H1 (cell line): ENCODE measurements around the gene TEDC1. TPM values are rescaled to one million over a fixed set of nuclear protein-coding genes. Genes with fewer than 3 reads are reported as not detected.

Experiments used
- CTCF ChIA-PET: fragments of 300-600 bp; sonication (Branson Sonifier 250); formaldehyde crosslinking; loops from one replicate; lab custom pipeline; 2021; ENCODE audit not compliant: partially characterized antibody; lab: Charles Lee
- POLR2A ChIA-PET: fragments of 300-600 bp; sonication (Branson Sonifier 250); formaldehyde crosslinking; loops from one replicate; lab custom pipeline; 2021; ENCODE audit warnings: inconsistent platforms; ENCODE audit not compliant: partially characterized antibody; lab: Charles Lee
- DNase-seq, 2 experiments: peaks; one replicate each; pipeline versions ENCODE4 v3.0.0 to v3.0.0-alpha.2; 2010 to 2022; ENCODE audit warnings: low spot score in 2 of 2, low read depth in 1 of 2, mixed read lengths in 1 of 2
- FAIRE-seq: peaks from 2 replicates; lab custom pipeline; 2011; peaks lifted over from hg19 to GRCh38; lab: Jason Lieb, UNC
- H2AFZ ChIP-seq: 2 replicates; pipeline ENCODE4 v1.8.1; 2012; ENCODE audit warnings: low read length, inconsistent platforms
- H2AK5ac ChIP-seq: 2 replicates; pipeline ENCODE4 v1.6.1; 2013; ENCODE audit warnings: low read depth, low read length
- H2BK120ac ChIP-seq: replicated peaks from 2 replicates; pipeline ENCODE3; 2013; ENCODE audit warnings: low read depth, low read length, inconsistent platforms
- H2BK12ac ChIP-seq: 2 replicates; pipeline ENCODE4 v1.6.1; 2013; ENCODE audit warnings: low read depth, low read length
- H2BK15ac ChIP-seq: 2 replicates; pipeline ENCODE4 v1.6.1; 2013; ENCODE audit warnings: low read length
- H2BK20ac ChIP-seq: 2 replicates; pipeline ENCODE4 v1.6.1; 2013; ENCODE audit warnings: low read length
- H2BK5ac ChIP-seq: 2 replicates; pipeline ENCODE4 v1.6.1; 2013; ENCODE audit warnings: low read depth, low read length
- H3K14ac ChIP-seq: 2 replicates; pipeline ENCODE4 v1.6.1; 2013; ENCODE audit warnings: inconsistent platforms; ENCODE audit not compliant: insufficient read length
- H3K18ac ChIP-seq: 2 replicates; pipeline ENCODE4 v1.6.1; 2013; ENCODE audit warnings: low read length; ENCODE audit errors: extremely low read depth
- H3K23ac ChIP-seq: 2 replicates; pipeline ENCODE4 v1.6.1; 2013; ENCODE audit warnings: inconsistent platforms; ENCODE audit not compliant: insufficient read length
- H3K23me2 ChIP-seq: 2 replicates; pipeline ENCODE4 v1.6.1; 2013; ENCODE audit warnings: low read depth, low read length
- H3K27ac ChIP-seq: 2 replicates; pipeline ENCODE4 v1.6.1; 2011; ENCODE audit warnings: low read depth, low read length, inconsistent platforms
- H3K27me3 ChIP-seq, 4 experiments: replicated peaks in 1 of 4; 1 replicate in 1 of 4; 2 replicates in 3 of 4; pipeline versions ENCODE4 v1.6.1 to v1.8.1; 2011 to 2013; ENCODE audit warnings: low read length in 3 of 4, mild to moderate bottlenecking in 3 of 4, inconsistent platforms in 2 of 4, mixed read lengths in 2 of 4, moderate library complexity in 1 of 4; ENCODE audit not compliant: control insufficient read depth in 3 of 4, insufficient read depth in 3 of 4; ENCODE audit errors: extremely low read depth in 1 of 4
- H3K36me3 ChIP-seq, 4 experiments: 2 replicates each; pipeline versions ENCODE4 v1.6.1 to v1.8.1; 2011 to 2013; ENCODE audit warnings: mild to moderate bottlenecking in 4 of 4, low read length in 3 of 4, moderate library complexity in 2 of 4, control low read depth in 1 of 4, inconsistent platforms in 1 of 4; ENCODE audit not compliant: insufficient read depth in 4 of 4, control insufficient read depth in 2 of 4
- H3K4ac ChIP-seq: replicated peaks from 2 replicates; pipeline ENCODE3; 2013; ENCODE audit warnings: low read length, low read depth, mixed read lengths, inconsistent platforms; ENCODE audit not compliant: insufficient read length
- H3K4me1 ChIP-seq, 4 experiments: replicated peaks in 1 of 4; 1 replicate in 1 of 4; 2 replicates in 3 of 4; pipeline versions ENCODE4 v1.6.1 to v1.8.1; 2011 to 2013; ENCODE audit warnings: low read length in 3 of 4, inconsistent platforms in 2 of 4, mixed read lengths in 1 of 4; ENCODE audit not compliant: insufficient read depth in 4 of 4, control insufficient read depth in 3 of 4
- H3K4me2 ChIP-seq, 2 experiments: 2 replicates each; pipeline versions ENCODE4 v1.6.1 to v1.8.1; 2011 to 2013; ENCODE audit warnings: low read depth in 2 of 2, low read length in 2 of 2, control low read depth in 1 of 2, inconsistent platforms in 1 of 2, mild to moderate bottlenecking in 1 of 2; ENCODE audit not compliant: insufficient read depth in 1 of 2
- H3K4me3 ChIP-seq, 4 experiments: fragments of 200-600, 300-600 bp in 1 of 4; sonication (generic), shearing (Covaris generic), sonication (Bioruptor Twin) in 1 of 4; 2 replicates each; pipeline versions ENCODE4 v1.5.1 to v1.8.1; 2011 to 2016; ENCODE audit warnings: low read length in 4 of 4, low read depth in 3 of 4, control low read depth in 2 of 4, inconsistent platforms in 2 of 4, mild to moderate bottlenecking in 2 of 4, mixed read lengths in 1 of 4, moderate library complexity in 1 of 4; ENCODE audit not compliant: insufficient read depth in 2 of 4; ENCODE audit errors: extremely low read depth in 1 of 4
- H3K56ac ChIP-seq: replicated peaks from 2 replicates; pipeline ENCODE3; 2013; ENCODE audit warnings: low read depth, mild to moderate bottlenecking, mixed read lengths, low read length, inconsistent platforms; ENCODE audit not compliant: insufficient read length
- H3K79me1 ChIP-seq: 2 replicates; pipeline ENCODE4 v1.6.1; 2013; ENCODE audit warnings: low read depth, low read length, control low read depth
- H3K79me2 ChIP-seq, 2 experiments: 2 replicates each; pipeline versions ENCODE4 v1.6.1 to v1.8.1; 2012 to 2013; ENCODE audit warnings: low read length in 2 of 2, mild to moderate bottlenecking in 2 of 2, inconsistent platforms in 1 of 2; ENCODE audit not compliant: insufficient read depth in 2 of 2, control insufficient read depth in 1 of 2
- H3K9ac ChIP-seq, 4 experiments: replicated peaks in 1 of 4; 1 replicate in 1 of 4; 2 replicates in 3 of 4; pipeline versions ENCODE4 v1.6.1 to v1.8.1; 2011 to 2013; ENCODE audit warnings: low read depth in 3 of 4, low read length in 3 of 4, control low read depth in 2 of 4, mild to moderate bottlenecking in 2 of 4, moderate library complexity in 2 of 4, inconsistent platforms in 1 of 4; ENCODE audit errors: extremely low read depth in 1 of 4
- H3K9me3 ChIP-seq, 2 experiments: 2 replicates each; pipeline versions ENCODE4 v1.6.1 to v1.8.1; 2012 to 2013; ENCODE audit warnings: mild to moderate bottlenecking in 2 of 2, moderate library complexity in 2 of 2, control low read depth in 1 of 2, inconsistent platforms in 1 of 2, low read depth in 1 of 2, low read length in 1 of 2, mixed read lengths in 1 of 2; ENCODE audit not compliant: insufficient read depth in 2 of 2
- H4K20me1 ChIP-seq, 2 experiments: replicated peaks in 1 of 2; 2 replicates each; pipeline versions ENCODE3 to v1.8.1; 2011 to 2013; ENCODE audit warnings: inconsistent platforms in 2 of 2, low read length in 2 of 2, mild to moderate bottlenecking in 1 of 2; ENCODE audit not compliant: insufficient read depth in 2 of 2, control insufficient read depth in 1 of 2
- H4K5ac ChIP-seq: 2 replicates; pipeline ENCODE4 v1.6.1; 2013; ENCODE audit warnings: low read length, low read depth, mixed read lengths, inconsistent platforms; ENCODE audit not compliant: insufficient read length
- H4K8ac ChIP-seq: 2 replicates; pipeline ENCODE4 v1.8.0; 2013; ENCODE audit warnings: mild to moderate bottlenecking, moderate library complexity, low read length, inconsistent platforms; ENCODE audit not compliant: insufficient read depth; ENCODE audit errors: extremely low read depth
- H4K91ac ChIP-seq: replicated peaks from 2 replicates; pipeline ENCODE3; 2013; ENCODE audit warnings: low read length, mixed read lengths, inconsistent platforms; ENCODE audit not compliant: insufficient read length
- BCL11A ChIP-seq, 2 experiments: IDR thresholded peaks; one replicate each; pipeline ENCODE4 v1.6.1; 2011; ENCODE audit warnings: low read depth in 2 of 2, low read length in 2 of 2, mild to moderate bottlenecking in 2 of 2
- CEBPB ChIP-seq: IDR thresholded peaks from 2 replicates; pipeline ENCODE4 v1.6.1; 2012; ENCODE audit warnings: low read depth, low read length
- HDAC6 ChIP-seq: IDR thresholded peaks from one replicate; pipeline ENCODE4 v1.7.1; 2012; ENCODE audit warnings: low read depth, mild to moderate bottlenecking, inconsistent platforms, low read length, moderate library complexity
- JUN ChIP-seq: IDR thresholded peaks from 2 replicates; pipeline ENCODE4 v1.6.1; 2011; ENCODE audit warnings: low read depth, mild to moderate bottlenecking, improper control_type of control experiment, low read length
- KDM4A ChIP-seq: IDR thresholded peaks from one replicate; pipeline ENCODE4 v1.7.1; 2012; ENCODE audit warnings: low read depth, mild to moderate bottlenecking, moderate library complexity, low read length, inconsistent platforms; ENCODE audit not compliant: severe bottlenecking
- NANOG ChIP-seq: IDR thresholded peaks from 2 replicates; pipeline ENCODE4 v1.6.1; 2011; ENCODE audit warnings: low read length, low read depth, mild to moderate bottlenecking, inconsistent platforms; ENCODE audit not compliant: insufficient read depth, poor library complexity, severe bottlenecking
- RAD21 ChIP-seq, 2 experiments: IDR thresholded peaks in 1 of 2; conservative IDR thresholded peaks in 1 of 2; 2 replicates each; pipeline ENCODE4 v1.6.1; 2011; ENCODE audit warnings: low read depth in 2 of 2, low read length in 2 of 2, improper control_type of control experiment in 1 of 2, inconsistent platforms in 1 of 2, mild to moderate bottlenecking in 1 of 2, moderate library complexity in 1 of 2
- SAP30 ChIP-seq: fragments of 300-600 bp; sonication (generic); IDR thresholded peaks from 2 replicates; pipeline ENCODE4 v1.7.1; 2012; ENCODE audit warnings: low read length, moderate library complexity, mild to moderate bottlenecking, inconsistent platforms; ENCODE audit not compliant: insufficient read depth, insufficient replicate concordance
- SP2 ChIP-seq: IDR thresholded peaks from 2 replicates; pipeline ENCODE4 v1.6.1; 2012; ENCODE audit warnings: mild to moderate bottlenecking, low read length, inconsistent platforms
- SUZ12 ChIP-seq: fragments of 200-600 bp; sonication (generic); IDR thresholded peaks from 2 replicates; pipeline ENCODE4 v1.6.1; 2012; ENCODE audit warnings: mild to moderate bottlenecking, inconsistent platforms, low read length, moderate library complexity, mixed read lengths
- TCF12 ChIP-seq: IDR thresholded peaks from 2 replicates; pipeline ENCODE4 v1.6.1; 2011; ENCODE audit warnings: low read depth, mild to moderate bottlenecking, low read length
- WGBS, 2 experiments: shearing (Covaris generic) in 1 of 2; methylation state at CpG; one replicate each; pipeline versions ENCODE4 v1.1.6 to v1.1.7; 2013 to 2015; ENCODE audit warnings: low lambda C conversion rate in 2 of 2, mixed read lengths in 2 of 2, inconsistent platforms in 1 of 2, low coverage in 1 of 2, missing lambda C conversion rate in 1 of 2; ENCODE audit not compliant: insufficient replicate concordance in 2 of 2, insufficient coverage in 1 of 2, insufficient read length in 1 of 2; ENCODE audit errors: extremely low coverage in 1 of 2, missing lambda C conversion rate in 1 of 2; 5-methylcytosine and 5-hydroxymethylcytosine counted together
- polyA plus RNA-seq, 7 experiments: library from polyadenylated mRNA; depleted of rRNA in 3 of 7; stranded (reverse) in 5 of 7; unstranded in 2 of 7; fragments of >200 nt in 5 of 7; fragments of 200-250 nt in 2 of 7; gene quantifications; 1 replicate in 5 of 7; 2 replicates in 1 of 7; 4 replicates in 1 of 7; pipeline versions ENCODE4 v1.2.1 to v1.2.3, GENCODE V29; 2011 to 2013; ENCODE audit warnings: missing spikeins in 2 of 7, mixed read lengths in 2 of 7
- total RNA-seq: library from RNA; stranded (reverse); fragmentation: NEBNext Ultra II Directional; extraction: Animal tissue kit (Norgen Biotek cat#: 25700); gene quantifications from 2 replicates; pipeline ENCODE4 v1.2.1, GENCODE V29; 2021
- TF ChIP-seq, protein P1 (sequence below): IDR thresholded peaks from 2 replicates; pipeline ENCODE4 v1.6.1; 2012; ENCODE audit warnings: inconsistent platforms

TEDC1 gene
- total and polyA plus RNA-seq, 2 of the 8 experiments (the other 6 are each of a cell fraction or from before 2014, with no cell fraction given): 5.6 to 14.8 TPM

DNA sequence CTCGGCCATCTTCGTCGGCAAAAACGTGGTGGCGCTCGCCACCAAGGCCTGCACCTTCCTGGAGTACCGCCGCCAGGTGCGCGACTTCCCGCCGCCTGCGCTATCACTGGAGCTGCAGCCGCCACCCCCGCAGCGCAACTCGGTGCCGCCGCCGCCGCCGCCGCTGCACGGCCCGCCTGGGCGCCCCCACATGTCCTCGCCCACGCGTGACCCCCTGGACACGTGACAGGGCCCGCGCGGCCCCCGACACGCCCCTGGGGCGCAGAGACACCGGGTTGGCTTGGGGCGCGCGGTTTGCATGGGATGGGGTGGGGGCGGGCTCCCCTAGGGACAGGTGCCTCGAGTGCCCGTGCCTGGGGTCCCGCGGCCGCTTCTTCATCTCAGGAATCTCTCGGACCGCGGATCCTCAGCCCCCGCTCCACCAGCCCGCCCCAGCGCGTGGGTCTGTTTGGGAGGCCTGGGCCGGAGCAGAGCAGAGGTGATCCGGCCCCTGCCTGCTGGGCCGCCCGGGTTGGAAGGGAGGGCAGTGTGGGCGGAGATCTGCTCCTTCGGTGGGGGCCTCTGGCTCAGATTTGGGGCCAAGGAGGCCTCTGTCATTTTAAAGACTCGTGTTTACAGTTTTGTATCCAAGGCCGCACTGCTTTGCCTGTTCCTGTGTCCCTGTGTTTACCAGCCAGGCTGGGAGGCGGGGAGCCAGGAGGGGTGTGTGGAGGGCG is 38.7 kb downstream of the TEDC1 start:
- POLR2A ChIA-PET: no interaction called here
- Histone ChIP-seq H3K18ac (no peak overlapping the region), H3K36me3 (no peaks in the 10 kb centered on the region; a peak in 1 of 8 replicates), H3K4me3 (no peak overlapping the region), H3K23me2 (no peaks in the 10 kb centered on the region; the same call in 1 of the 2 replicates), H4K5ac (no peak overlapping the region), H3K9me3 (peaks cover 3 to 57% of the 10 kb centered on the region in 2 experiments; a peak in 3 of 4 replicates), H2BK15ac (no peak overlapping the region), H3K27ac (no peak overlapping the region), H3K4ac (no peak overlapping the region), H3K4me2 (no peak overlapping the region), H3K27me3 (peaks cover 9 to 35% (median 25%) of the 10 kb centered on the region in 4 experiments), H2BK5ac (no peak overlapping the region), H3K79me1 (no peaks in the 10 kb centered on the region), H2BK120ac (no peak overlapping the region), H3K4me1 (peaks cover 0 to 4% (median 0%) of the 10 kb centered on the region in 4 experiments; a peak in 3 of 7 replicates), H3K79me2 (no peaks in the 10 kb centered on the region), H4K91ac (no peak overlapping the region), H3K56ac (no peak overlapping the region), H4K8ac (no peak overlapping the region), H2BK12ac (no peak overlapping the region), H3K14ac (no peak overlapping the region), H2BK20ac (no peak overlapping the region), H3K23ac (no peak overlapping the region), H2AFZ (no peak overlapping the region), H3K9ac (no peak overlapping the region), H2AK5ac (no peak overlapping the region), H4K20me1 (no peaks in the 10 kb centered on the region)
- CTCF ChIA-PET: interaction anchor here (1.3 kb wide), 1 partner anchor 58 kb away, joined by 3 read pairs; no protein-coding TSS in a partner anchor
- WGBS, 2 experiments: 94% methylated on average over 40 of the region's 63 CpGs; no CpG with 5 or more reads in 1 of the 2 experiments
- FAIRE-seq (no peak), DNase-seq (no peak)
- no peak for TF ChIP-seq RAD21 (IDR thresholded peaks at IDR 0.05 in 1 of 2, conservative IDR thresholded peaks at IDR 0.05 in 1 of 2; ENCODE audit: low read depth in 2 of 2, low read length in 2 of 2)
- no peak for TF ChIP-seq JUN
- TF ChIP-seq SP2: no peak
- TF ChIP-seq, protein P1, sequence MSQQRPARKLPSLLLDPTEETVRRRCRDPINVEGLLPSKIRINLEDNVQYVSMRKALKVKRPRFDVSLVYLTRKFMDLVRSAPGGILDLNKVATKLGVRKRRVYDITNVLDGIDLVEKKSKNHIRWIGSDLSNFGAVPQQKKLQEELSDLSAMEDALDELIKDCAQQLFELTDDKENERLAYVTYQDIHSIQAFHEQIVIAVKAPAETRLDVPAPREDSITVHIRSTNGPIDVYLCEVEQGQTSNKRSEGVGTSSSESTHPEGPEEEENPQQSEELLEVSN: no peak
- no peak for TF ChIP-seq NANOG
- no peak for TF ChIP-seq SAP30
- no peak for TF ChIP-seq TCF12
- no peak for TF ChIP-seq SUZ12
- TF ChIP-seq KDM4A: no peak
- TF ChIP-seq BCL11A (IDR thresholded peaks at IDR 0.05; ENCODE audit: low read depth in 2 of 2, low read length in 2 of 2): no peak
- TF ChIP-seq CEBPB: no peak
- TF ChIP-seq HDAC6: no peak
